Right lobe of liver (tissue), 4 donors: Measurements from ENCODE around the gene PARM1.

Source experiments
- POLR2A ChIP-seq: fragments of 450-650 bp; IDR thresholded peaks from one replicate; pipeline ENCODE4 v1.6.1; 2017; ENCODE audit warnings: antibody characterized with exemption, mild to moderate bottlenecking
- TF ChIP-seq, protein P1 (sequence below), 4 donors: fragments of 200-600 bp in 3 of 4; fragments of 450-650 bp in 1 of 4; IDR thresholded peaks; one replicate each; pipeline versions ENCODE4 v1.5.1 to v1.8.0; 2016 to 2022; ENCODE audit warnings: antibody characterized with exemption in 4 of 4, mild to moderate bottlenecking in 2 of 4
- donor health status: DM: no; HTN: no; CAD: no.
- donor health status: DM: no; HTN: no; CAD: no.
- donor health status: DM: no; HTN: yes; CAD: no.

DNA sequence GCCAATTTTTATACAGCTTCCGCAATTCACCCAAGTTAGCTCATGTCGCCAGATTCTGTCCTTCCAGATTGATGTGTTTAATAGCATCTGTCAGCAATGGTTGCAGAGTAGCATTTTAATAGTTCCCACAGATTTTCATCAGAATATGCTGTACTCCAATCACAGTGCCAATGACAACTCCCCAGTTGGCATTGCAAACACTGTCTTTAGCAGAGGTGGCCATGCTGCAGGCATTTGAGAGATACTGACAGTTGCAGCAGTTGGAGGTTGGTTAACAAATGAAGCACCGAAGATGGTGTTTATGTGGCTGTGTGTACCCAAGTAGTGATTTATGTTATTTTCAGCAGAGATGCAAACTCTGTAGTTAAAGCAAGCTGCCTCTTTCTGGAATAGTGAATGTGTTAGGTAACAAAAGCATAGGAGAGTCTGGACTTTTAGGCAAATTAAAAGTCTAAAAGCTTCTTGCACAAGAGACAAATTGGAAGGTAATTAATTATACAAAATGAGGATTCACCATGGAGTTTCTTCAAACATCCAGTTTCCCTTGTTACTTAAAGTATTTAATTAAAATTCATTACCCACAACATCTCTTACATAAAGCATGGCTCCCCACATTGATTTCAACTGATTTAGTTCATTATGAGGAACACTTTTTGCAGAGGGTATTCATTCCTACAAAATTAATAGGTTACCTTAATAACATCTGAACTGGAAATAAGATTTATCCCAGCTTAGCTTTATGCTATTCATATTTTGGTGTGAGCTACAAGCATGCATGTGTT is 65.2 kb downstream of the PARM1 start:
- TF ChIP-seq, protein P1, sequence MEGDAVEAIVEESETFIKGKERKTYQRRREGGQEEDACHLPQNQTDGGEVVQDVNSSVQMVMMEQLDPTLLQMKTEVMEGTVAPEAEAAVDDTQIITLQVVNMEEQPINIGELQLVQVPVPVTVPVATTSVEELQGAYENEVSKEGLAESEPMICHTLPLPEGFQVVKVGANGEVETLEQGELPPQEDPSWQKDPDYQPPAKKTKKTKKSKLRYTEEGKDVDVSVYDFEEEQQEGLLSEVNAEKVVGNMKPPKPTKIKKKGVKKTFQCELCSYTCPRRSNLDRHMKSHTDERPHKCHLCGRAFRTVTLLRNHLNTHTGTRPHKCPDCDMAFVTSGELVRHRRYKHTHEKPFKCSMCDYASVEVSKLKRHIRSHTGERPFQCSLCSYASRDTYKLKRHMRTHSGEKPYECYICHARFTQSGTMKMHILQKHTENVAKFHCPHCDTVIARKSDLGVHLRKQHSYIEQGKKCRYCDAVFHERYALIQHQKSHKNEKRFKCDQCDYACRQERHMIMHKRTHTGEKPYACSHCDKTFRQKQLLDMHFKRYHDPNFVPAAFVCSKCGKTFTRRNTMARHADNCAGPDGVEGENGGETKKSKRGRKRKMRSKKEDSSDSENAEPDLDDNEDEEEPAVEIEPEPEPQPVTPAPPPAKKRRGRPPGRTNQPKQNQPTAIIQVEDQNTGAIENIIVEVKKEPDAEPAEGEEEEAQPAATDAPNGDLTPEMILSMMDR (IDR thresholded peaks at IDR 0.05) = no peak
- TF ChIP-seq POLR2A = no peak
